H1 (cell line): ENCODE results near the gene CLCA4. TPM values are rescaled to one million over a fixed set of nuclear protein-coding genes. Genes with fewer than 3 reads are reported as not detected.

ENCODE experiments used
- CTCF ChIA-PET: fragments of 300-600 bp; sonication (Branson Sonifier 250); formaldehyde crosslinking; loops from one replicate; lab custom pipeline; 2021; ENCODE audit not compliant: partially characterized antibody; lab: Charles Lee
- POLR2A ChIA-PET: fragments of 300-600 bp; sonication (Branson Sonifier 250); formaldehyde crosslinking; loops from one replicate; lab custom pipeline; 2021; ENCODE audit warnings: inconsistent platforms; ENCODE audit not compliant: partially characterized antibody; lab: Charles Lee
- DNase-seq, 2 experiments: peaks; one replicate each; pipeline versions ENCODE4 v3.0.0 to v3.0.0-alpha.2; 2010 to 2022; ENCODE audit warnings: low spot score in 2 of 2, low read depth in 1 of 2, mixed read lengths in 1 of 2
- FAIRE-seq: peaks from 2 replicates; lab custom pipeline; 2011; peaks lifted over from hg19 to GRCh38; lab: Jason Lieb, UNC
- H2AFZ ChIP-seq: 2 replicates; pipeline ENCODE4 v1.8.1; 2012; ENCODE audit warnings: low read length, inconsistent platforms
- H2AK5ac ChIP-seq: 2 replicates; pipeline ENCODE4 v1.6.1; 2013; ENCODE audit warnings: low read depth, low read length
- H2BK120ac ChIP-seq: replicated peaks from 2 replicates; pipeline ENCODE3; 2013; ENCODE audit warnings: low read depth, low read length, inconsistent platforms
- H2BK12ac ChIP-seq: 2 replicates; pipeline ENCODE4 v1.6.1; 2013; ENCODE audit warnings: low read depth, low read length
- H2BK15ac ChIP-seq: 2 replicates; pipeline ENCODE4 v1.6.1; 2013; ENCODE audit warnings: low read length
- H2BK20ac ChIP-seq: 2 replicates; pipeline ENCODE4 v1.6.1; 2013; ENCODE audit warnings: low read length
- H2BK5ac ChIP-seq: 2 replicates; pipeline ENCODE4 v1.6.1; 2013; ENCODE audit warnings: low read depth, low read length
- H3K14ac ChIP-seq: 2 replicates; pipeline ENCODE4 v1.6.1; 2013; ENCODE audit warnings: inconsistent platforms; ENCODE audit not compliant: insufficient read length
- H3K18ac ChIP-seq: 2 replicates; pipeline ENCODE4 v1.6.1; 2013; ENCODE audit warnings: low read length; ENCODE audit errors: extremely low read depth
- H3K23ac ChIP-seq: 2 replicates; pipeline ENCODE4 v1.6.1; 2013; ENCODE audit warnings: inconsistent platforms; ENCODE audit not compliant: insufficient read length
- H3K23me2 ChIP-seq: 2 replicates; pipeline ENCODE4 v1.6.1; 2013; ENCODE audit warnings: low read depth, low read length
- H3K27ac ChIP-seq: 2 replicates; pipeline ENCODE4 v1.6.1; 2011; ENCODE audit warnings: low read depth, low read length, inconsistent platforms
- H3K27me3 ChIP-seq, 4 experiments: replicated peaks in 1 of 4; 1 replicate in 1 of 4; 2 replicates in 3 of 4; pipeline versions ENCODE4 v1.6.1 to v1.8.1; 2011 to 2013; ENCODE audit warnings: low read length in 3 of 4, mild to moderate bottlenecking in 3 of 4, inconsistent platforms in 2 of 4, mixed read lengths in 2 of 4, moderate library complexity in 1 of 4; ENCODE audit not compliant: control insufficient read depth in 3 of 4, insufficient read depth in 3 of 4; ENCODE audit errors: extremely low read depth in 1 of 4
- H3K36me3 ChIP-seq, 4 experiments: 2 replicates each; pipeline versions ENCODE4 v1.6.1 to v1.8.1; 2011 to 2013; ENCODE audit warnings: mild to moderate bottlenecking in 4 of 4, low read length in 3 of 4, moderate library complexity in 2 of 4, control low read depth in 1 of 4, inconsistent platforms in 1 of 4; ENCODE audit not compliant: insufficient read depth in 4 of 4, control insufficient read depth in 2 of 4
- H3K4ac ChIP-seq: replicated peaks from 2 replicates; pipeline ENCODE3; 2013; ENCODE audit warnings: low read length, low read depth, mixed read lengths, inconsistent platforms; ENCODE audit not compliant: insufficient read length
- H3K4me1 ChIP-seq, 4 experiments: replicated peaks in 1 of 4; 1 replicate in 1 of 4; 2 replicates in 3 of 4; pipeline versions ENCODE4 v1.6.1 to v1.8.1; 2011 to 2013; ENCODE audit warnings: low read length in 3 of 4, inconsistent platforms in 2 of 4, mixed read lengths in 1 of 4; ENCODE audit not compliant: insufficient read depth in 4 of 4, control insufficient read depth in 3 of 4
- H3K4me2 ChIP-seq, 2 experiments: 2 replicates each; pipeline versions ENCODE4 v1.6.1 to v1.8.1; 2011 to 2013; ENCODE audit warnings: low read depth in 2 of 2, low read length in 2 of 2, control low read depth in 1 of 2, inconsistent platforms in 1 of 2, mild to moderate bottlenecking in 1 of 2; ENCODE audit not compliant: insufficient read depth in 1 of 2
- H3K4me3 ChIP-seq, 4 experiments: fragments of 200-600, 300-600 bp in 1 of 4; sonication (generic), shearing (Covaris generic), sonication (Bioruptor Twin) in 1 of 4; 2 replicates each; pipeline versions ENCODE4 v1.5.1 to v1.8.1; 2011 to 2016; ENCODE audit warnings: low read length in 4 of 4, low read depth in 3 of 4, control low read depth in 2 of 4, inconsistent platforms in 2 of 4, mild to moderate bottlenecking in 2 of 4, mixed read lengths in 1 of 4, moderate library complexity in 1 of 4; ENCODE audit not compliant: insufficient read depth in 2 of 4; ENCODE audit errors: extremely low read depth in 1 of 4
- H3K56ac ChIP-seq: replicated peaks from 2 replicates; pipeline ENCODE3; 2013; ENCODE audit warnings: low read depth, mild to moderate bottlenecking, mixed read lengths, low read length, inconsistent platforms; ENCODE audit not compliant: insufficient read length
- H3K79me1 ChIP-seq: 2 replicates; pipeline ENCODE4 v1.6.1; 2013; ENCODE audit warnings: low read depth, low read length, control low read depth
- H3K79me2 ChIP-seq, 2 experiments: 2 replicates each; pipeline versions ENCODE4 v1.6.1 to v1.8.1; 2012 to 2013; ENCODE audit warnings: low read length in 2 of 2, mild to moderate bottlenecking in 2 of 2, inconsistent platforms in 1 of 2; ENCODE audit not compliant: insufficient read depth in 2 of 2, control insufficient read depth in 1 of 2
- H3K9ac ChIP-seq, 4 experiments: replicated peaks in 1 of 4; 1 replicate in 1 of 4; 2 replicates in 3 of 4; pipeline versions ENCODE4 v1.6.1 to v1.8.1; 2011 to 2013; ENCODE audit warnings: low read depth in 3 of 4, low read length in 3 of 4, control low read depth in 2 of 4, mild to moderate bottlenecking in 2 of 4, moderate library complexity in 2 of 4, inconsistent platforms in 1 of 4; ENCODE audit errors: extremely low read depth in 1 of 4
- H3K9me3 ChIP-seq, 2 experiments: 2 replicates each; pipeline versions ENCODE4 v1.6.1 to v1.8.1; 2012 to 2013; ENCODE audit warnings: mild to moderate bottlenecking in 2 of 2, moderate library complexity in 2 of 2, control low read depth in 1 of 2, inconsistent platforms in 1 of 2, low read depth in 1 of 2, low read length in 1 of 2, mixed read lengths in 1 of 2; ENCODE audit not compliant: insufficient read depth in 2 of 2
- H4K20me1 ChIP-seq, 2 experiments: replicated peaks in 1 of 2; 2 replicates each; pipeline versions ENCODE3 to v1.8.1; 2011 to 2013; ENCODE audit warnings: inconsistent platforms in 2 of 2, low read length in 2 of 2, mild to moderate bottlenecking in 1 of 2; ENCODE audit not compliant: insufficient read depth in 2 of 2, control insufficient read depth in 1 of 2
- H4K5ac ChIP-seq: 2 replicates; pipeline ENCODE4 v1.6.1; 2013; ENCODE audit warnings: low read length, low read depth, mixed read lengths, inconsistent platforms; ENCODE audit not compliant: insufficient read length
- H4K8ac ChIP-seq: 2 replicates; pipeline ENCODE4 v1.8.0; 2013; ENCODE audit warnings: mild to moderate bottlenecking, moderate library complexity, low read length, inconsistent platforms; ENCODE audit not compliant: insufficient read depth; ENCODE audit errors: extremely low read depth
- H4K91ac ChIP-seq: replicated peaks from 2 replicates; pipeline ENCODE3; 2013; ENCODE audit warnings: low read length, mixed read lengths, inconsistent platforms; ENCODE audit not compliant: insufficient read length
- EGR1 ChIP-seq: IDR thresholded peaks from 2 replicates; pipeline ENCODE4 v1.6.1; 2011; ENCODE audit warnings: low read depth, low read length, borderline replicate concordance
- WGBS, 2 experiments: shearing (Covaris generic) in 1 of 2; methylation state at CpG; one replicate each; pipeline versions ENCODE4 v1.1.6 to v1.1.7; 2013 to 2015; ENCODE audit warnings: low lambda C conversion rate in 2 of 2, mixed read lengths in 2 of 2, inconsistent platforms in 1 of 2, low coverage in 1 of 2, missing lambda C conversion rate in 1 of 2; ENCODE audit not compliant: insufficient replicate concordance in 2 of 2, insufficient coverage in 1 of 2, insufficient read length in 1 of 2; ENCODE audit errors: extremely low coverage in 1 of 2, missing lambda C conversion rate in 1 of 2; 5-methylcytosine and 5-hydroxymethylcytosine counted together
- polyA plus RNA-seq, 7 experiments: library from polyadenylated mRNA; depleted of rRNA in 3 of 7; stranded (reverse) in 5 of 7; unstranded in 2 of 7; fragments of >200 nt in 5 of 7; fragments of 200-250 nt in 2 of 7; gene quantifications; 1 replicate in 5 of 7; 2 replicates in 1 of 7; 4 replicates in 1 of 7; pipeline versions ENCODE4 v1.2.1 to v1.2.3, GENCODE V29; 2011 to 2013; ENCODE audit warnings: missing spikeins in 2 of 7, mixed read lengths in 2 of 7
- total RNA-seq: library from RNA; stranded (reverse); fragmentation: NEBNext Ultra II Directional; extraction: Animal tissue kit (Norgen Biotek cat#: 25700); gene quantifications from 2 replicates; pipeline ENCODE4 v1.2.1, GENCODE V29; 2021

CLCA4 gene
- total and polyA plus RNA-seq, 2 of the 8 experiments (the other 6 are each of a cell fraction or from before 2014, with no cell fraction given) = not detected

DNA sequence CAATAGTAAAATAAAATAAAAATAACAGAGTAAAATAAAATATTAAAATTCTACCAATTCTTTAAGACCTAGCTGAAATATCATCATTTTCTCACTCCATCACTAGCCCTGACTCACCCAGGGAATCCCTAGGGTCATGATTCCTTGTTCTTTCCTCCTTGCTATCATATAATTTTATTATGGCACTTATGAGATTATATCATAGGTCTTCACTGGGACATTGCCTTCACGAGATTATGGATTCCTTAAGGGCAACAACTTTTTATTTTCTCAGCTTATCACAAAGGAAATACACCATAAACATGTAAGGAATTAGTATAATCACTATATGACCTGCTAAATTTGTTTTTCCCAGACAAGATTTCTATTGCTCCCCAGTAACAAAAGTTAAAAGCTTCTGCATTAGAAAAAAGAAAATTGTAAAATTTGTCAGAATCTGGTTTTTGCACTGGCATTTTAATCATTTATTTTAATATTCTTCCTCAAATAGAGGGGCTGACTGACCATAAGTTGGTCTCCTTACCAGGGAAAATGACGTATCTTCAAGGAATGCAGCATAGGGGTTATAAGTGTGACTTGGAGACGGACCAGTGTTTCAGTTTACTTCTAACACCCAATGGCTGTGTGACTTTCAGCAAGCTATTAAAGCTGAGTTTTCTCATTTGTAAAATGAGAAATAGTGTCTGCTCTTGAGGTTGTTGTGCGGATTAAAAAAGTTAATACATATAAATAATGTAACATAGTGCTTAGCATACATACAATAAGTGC is 8.8 kb upstream of the CLCA4 start:
- Histone ChIP-seq H3K27me3 (peaks cover 0 to 1% (median 0%) of the 10 kb centered on the region in 4 experiments; a peak in 1 of 7 replicates), H3K4ac (no peak overlapping the region), H2BK15ac (no peak overlapping the region), H2BK120ac (no peak overlapping the region), H4K5ac (no peak overlapping the region), H3K9ac (no peak overlapping the region), H2BK12ac (no peak overlapping the region), H3K27ac (no peak overlapping the region), H3K18ac (no peak overlapping the region), H3K79me1 (no peaks in the 10 kb centered on the region), H2AK5ac (no peak overlapping the region), H3K23ac (no peak overlapping the region), H3K23me2 (no peaks in the 10 kb centered on the region), H3K4me3 (no peak overlapping the region), H3K79me2 (no peaks in the 10 kb centered on the region), H4K8ac (no peak overlapping the region), H3K56ac (no peak overlapping the region), H2BK20ac (no peak overlapping the region), H4K20me1 (no peaks in the 10 kb centered on the region), H3K4me1 (no peaks in the 10 kb centered on the region), H4K91ac (no peak overlapping the region), H3K14ac (no peak overlapping the region), H3K9me3 (no peaks in the 10 kb centered on the region), H3K4me2 (no peak overlapping the region), H3K36me3 (no peaks in the 10 kb centered on the region), H2AFZ (no peak overlapping the region), H2BK5ac (no peak overlapping the region)
- CTCF ChIA-PET = interaction anchor here (1.0 kb wide), 2 partner anchors 30 to 38 kb away, joined by 3 read pairs; no protein-coding TSS in a partner anchor
- no peak for FAIRE-seq
- WGBS, 2 experiments = 89% methylated on average over 4 of the region's 4 CpGs; no CpG with 5 or more reads in 1 of the 2 experiments
- DNase-seq = no peak
- no peak for TF ChIP-seq EGR1
- POLR2A ChIA-PET = no interaction called here
